HepG2 (cell line): ENCODE results near the gene PLEKHN1. TPM values are rescaled to one million over a fixed set of nuclear protein-coding genes. Genes with fewer than 3 reads are reported as not detected.

Source experiments
- AGO1 ChIP-seq: fragments of 200-400 bp; formaldehyde crosslinking; IDR thresholded peaks from 2 replicates; pipeline ENCODE4 v1.6.1; 2017; ENCODE audit warnings: mild to moderate bottlenecking, low read depth, low read length, moderate library complexity; ENCODE audit not compliant: poor library complexity, severe bottlenecking
- ETS1 ChIP-seq: sonication (generic); formaldehyde crosslinking; IDR thresholded peaks from 2 replicates; pipeline ENCODE4 v1.4.0; 2020; ENCODE audit warnings: missing genetic modification reagents
- GATAD2A ChIP-seq: IDR thresholded peaks from 2 replicates; pipeline ENCODE4 v1.6.1; 2016
- IRF1 ChIP-seq: sonication (generic); formaldehyde crosslinking; IDR thresholded peaks from 2 replicates; pipeline ENCODE4 v1.4.0; 2020; ENCODE audit warnings: low read depth, mild to moderate bottlenecking, missing genetic modification reagents
- JUNB ChIP-seq: sonication (generic); formaldehyde crosslinking; IDR thresholded peaks from 2 replicates; pipeline ENCODE4 v1.8.0; 2022; ENCODE audit warnings: missing genetic modification reagents, mild to moderate bottlenecking, borderline replicate concordance
- KLF16 ChIP-seq, 2 experiments: sonication (generic) in 1 of 2; formaldehyde crosslinking in 1 of 2; IDR thresholded peaks; 2 replicates each; pipeline versions ENCODE4 v1.6.1 to v1.8.0; 2016 to 2023; ENCODE audit warnings: missing genetic modification reagents in 2 of 2, missing compliant biosample characterization in 1 of 2
- MBNL3 ChIP-seq: fragments of 250-450 bp; sonication (Bioruptor Pico); conservative IDR thresholded peaks from 2 replicates; pipeline ENCODE4 v1.8.0; 2022; ENCODE audit warnings: mild to moderate bottlenecking, inconsistent platforms
- MTA1 ChIP-seq: sonication (generic); formaldehyde crosslinking; IDR thresholded peaks from 2 replicates; pipeline ENCODE4 v1.4.0; 2020; ENCODE audit warnings: missing genetic modification reagents, mild to moderate bottlenecking, borderline replicate concordance
- SMAD9 ChIP-seq: sonication (generic); formaldehyde crosslinking; IDR thresholded peaks from 2 replicates; pipeline ENCODE4 v1.5.1; 2020; ENCODE audit warnings: mild to moderate bottlenecking, missing genetic modification reagents
- SNAPC2 ChIP-seq: sonication (generic); formaldehyde crosslinking; IDR thresholded peaks from 2 replicates; pipeline ENCODE4 v1.8.1; 2022; ENCODE audit warnings: mild to moderate bottlenecking, missing genetic modification reagents
- THRA ChIP-seq: sonication (generic); formaldehyde crosslinking; IDR thresholded peaks from 2 replicates; pipeline ENCODE4 v1.4.0; 2020; ENCODE audit warnings: missing genetic modification reagents, borderline replicate concordance
- ZBTB37 ChIP-seq: sonication (generic); formaldehyde crosslinking; IDR thresholded peaks from 2 replicates; pipeline ENCODE4 v1.4.0; 2020; ENCODE audit warnings: mild to moderate bottlenecking, missing genetic modification reagents
- ZBTB7B ChIP-seq: sonication (generic); formaldehyde crosslinking; IDR thresholded peaks from 2 replicates; pipeline ENCODE4 v1.4.0; 2020; ENCODE audit warnings: missing genetic modification reagents
- ZGPAT ChIP-seq: IDR thresholded peaks from 2 replicates; pipeline ENCODE4 v1.6.1; 2016; ENCODE audit warnings: mild to moderate bottlenecking
- ZKSCAN8 ChIP-seq: IDR thresholded peaks from 2 replicates; pipeline ENCODE4 v1.6.1; 2016; ENCODE audit warnings: borderline replicate concordance, missing genetic modification reagents, missing compliant biosample characterization
- ZNF281 ChIP-seq: sonication (generic); formaldehyde crosslinking; IDR thresholded peaks from 2 replicates; pipeline ENCODE4 v1.4.0; 2020; ENCODE audit warnings: missing genetic modification reagents, borderline replicate concordance
- ZNF317 ChIP-seq: sonication (generic); formaldehyde crosslinking; IDR thresholded peaks from 2 replicates; pipeline ENCODE4 v1.5.0; 2020; ENCODE audit warnings: mild to moderate bottlenecking, missing genetic modification reagents
- ZNF816 ChIP-seq: sonication (generic); formaldehyde crosslinking; IDR thresholded peaks from 2 replicates; pipeline ENCODE4 v1.8.0; 2022; ENCODE audit warnings: missing genetic modification reagents, mild to moderate bottlenecking, borderline replicate concordance
- polyA plus RNA-seq, 8 experiments: library from polyadenylated mRNA; depleted of rRNA in 3 of 8; stranded (reverse) in 7 of 8; unstranded in 1 of 8; fragments of >200 nt; fragmentation: Illumina TruSeq in 4 of 8; extraction: Trizol in 4 of 8; gene quantifications; 2 replicates each; pipeline versions ENCODE4 v1.2.1 to v1.2.3, GENCODE V29; 2011 to 2016; ENCODE audit warnings: low read depth in 4 of 8, missing spikeins in 1 of 8, mixed read lengths in 1 of 8; ENCODE audit not compliant: insufficient read depth in 1 of 8
- total RNA-seq, 5 experiments: library from RNA; depleted of rRNA; stranded (reverse); fragments of >200 nt; fragmentation: Illumina TruSeq; extraction: Trizol; gene quantifications; 2 replicates each; pipeline ENCODE4 v1.2.3, GENCODE V29; 2016; ENCODE audit warnings: low read depth in 1 of 5

PLEKHN1 gene
- total and polyA plus RNA-seq, 2 of the 13 experiments (the other 11 are each of a cell fraction or from before 2014, with no cell fraction given), result 0.42 to 0.58 TPM

GRCh38 chr1:958823-959730 is 7.2 kb upstream of the PLEKHN1 start, which contains the start of gene NOC2L (continued):
- TF ChIP-seq MTA1 (CRISPR knock-in tag) (no peak), THRA (CRISPR knock-in tag) (no peak), JUNB (CRISPR knock-in tag) (no peak), MBNL3 (CRISPR knock-in tag) (no peak), ETS1 (no peak), ZBTB37 (no peak), ZKSCAN8 (CRISPR knock-in tag) (no peak), ZNF281 (CRISPR knock-in tag) (no peak), SMAD9 (CRISPR knock-in tag) (no peak), GATAD2A (CRISPR knock-in tag) (no peak), AGO1 (no peak), SNAPC2 (no peak), ZNF816 (CRISPR knock-in tag) (0 out of 2 replicates have a peak, but pooled peaks have one; percentile 58), ZGPAT (CRISPR knock-in tag) (0 out of 2 replicates have a peak, but pooled peaks have one; percentile 44), KLF16 (CRISPR knock-in tag; IDR thresholded peaks at IDR 0.05) (0 out of 4 replicates have a peak, but pooled peaks of 1 of the 2 experiments have one; percentile 58), ZBTB7B (peak; percentile 53; the same call in 1 of the 2 replicates), IRF1 (CRISPR knock-in tag) (no peak), ZNF317 (0 out of 2 replicates have a peak, but pooled peaks have one; percentile 19)
